Hepatocyte (in vitro differentiated cells): Measurements from ENCODE around the gene AIF1. TPM values are rescaled to one million over a fixed set of nuclear protein-coding genes. Genes with fewer than 3 reads are reported as not detected.

Experiments
- DNase-seq: peaks from one replicate; pipeline ENCODE4 v3.0.0-alpha.2; 2016; ENCODE audit warnings: low spot score
- H2AFZ ChIP-seq: fragments of 200-600 bp; sonication (generic); 2 replicates; pipeline ENCODE4 v1.6.0; 2016; ENCODE audit warnings: antibody characterized with exemption, mild to moderate bottlenecking
- H3K27ac ChIP-seq: fragments of 200-600 bp; sonication (generic); 2 replicates; pipeline ENCODE4 v1.5.1; 2016; ENCODE audit warnings: mild to moderate bottlenecking
- H3K27me3 ChIP-seq: fragments of 200-600 bp; sonication (generic); 2 replicates; pipeline ENCODE4 v1.6.1; 2016
- H3K36me3 ChIP-seq: fragments of 200-600 bp; sonication (generic); replicated peaks from 2 replicates; pipeline ENCODE4 v1.5.1; 2016; ENCODE audit warnings: low read depth; ENCODE audit not compliant: insufficient read depth
- H3K4me1 ChIP-seq: fragments of 200-600 bp; sonication (generic); 2 replicates; pipeline ENCODE4 v1.5.1; 2016; ENCODE audit warnings: mild to moderate bottlenecking, moderate library complexity; ENCODE audit not compliant: insufficient read depth
- H3K4me2 ChIP-seq: fragments of 200-600 bp; sonication (generic); 2 replicates; pipeline ENCODE4 v1.6.0; 2016
- H3K4me3 ChIP-seq: fragments of 200-600 bp; sonication (generic); 2 replicates; pipeline ENCODE4 v1.5.1; 2016; ENCODE audit warnings: mild to moderate bottlenecking
- H3K79me2 ChIP-seq: fragments of 200-600 bp; sonication (generic); 2 replicates; pipeline ENCODE4 v1.6.0; 2017; ENCODE audit warnings: mild to moderate bottlenecking
- H3K9me2 ChIP-seq: fragments of 200-600 bp; sonication (generic); replicated peaks from 2 replicates; pipeline ENCODE4 v1.6.0; 2017; ENCODE audit warnings: mild to moderate bottlenecking; ENCODE audit not compliant: insufficient read depth
- H3K9me3 ChIP-seq: fragments of 200-600 bp; sonication (generic); 2 replicates; pipeline ENCODE4 v1.5.1; 2016; ENCODE audit warnings: low read depth, mild to moderate bottlenecking
- H4K20me1 ChIP-seq: fragments of 200-600 bp; sonication (generic); 2 replicates; pipeline ENCODE4 v1.6.0; 2016; ENCODE audit warnings: mild to moderate bottlenecking; ENCODE audit not compliant: insufficient read depth, poor library complexity, severe bottlenecking
- CTCF ChIP-seq: fragments of 200-600 bp; sonication (generic); IDR thresholded peaks from 2 replicates; pipeline ENCODE4 v1.5.1; 2016; ENCODE audit warnings: antibody characterized with exemption, mild to moderate bottlenecking; ENCODE audit not compliant: poor library complexity
- EZH2 ChIP-seq: fragments of 200-600 bp; sonication (generic); IDR thresholded peaks from 2 replicates; pipeline ENCODE4 v1.6.1; 2016; ENCODE audit warnings: antibody characterized with exemption, mild to moderate bottlenecking, borderline replicate concordance
- EZH2phosphoT487 ChIP-seq: fragments of 200-600 bp; sonication (generic); IDR thresholded peaks from one replicate; pipeline ENCODE4 v1.6.1; 2018; ENCODE audit warnings: antibody characterized with exemption, mild to moderate bottlenecking, low read depth, moderate library complexity; ENCODE audit not compliant: unreplicated experiment, severe bottlenecking
- WGBS: methylation state at CpG from one replicate; pipeline ENCODE4 v1.1.6; 2016; ENCODE audit warnings: low lambda C conversion rate; ENCODE audit errors: missing lambda C conversion rate; 5-methylcytosine and 5-hydroxymethylcytosine counted together
- polyA plus RNA-seq: library from polyadenylated mRNA; unstranded; fragments of >200 nt; fragmentation: Nextera tagmentation; extraction: Ambion mirVana; gene quantifications from 2 replicates; pipeline ENCODE4 v1.2.1, GENCODE V29; 2016
- total RNA-seq: library from RNA; depleted of rRNA; stranded (reverse); fragments of >200 nt; gene quantifications from 2 replicates; pipeline ENCODE4 v1.2.3, GENCODE V29; 2014

Gene AIF1
- total RNA-seq (4.1 and 4.6 TPM in 2 replicates), polyA plus RNA-seq (7.2 and 12.8 TPM in 2 replicates)

GRCh38 chr6:31614684-31615578 lies at the start of gene AIF1:
AIF1 (plus strand) TSS chr6:31615234; CDS start chr6:31615330, 96 bp downstream.
- peaks cover 11% of the 10 kb centered on the region for H3K4me1 ChIP-seq
- WGBS, result 61% methylated on average over 6 of the region's 6 CpGs
- no peak within 1 kb of the TSS for H3K4me3 ChIP-seq
- TF ChIP-seq EZH2 (no peak), CTCF (no peak), EZH2phosphoT487 (no peak)
- no peaks in the 10 kb centered on the region for H4K20me1 ChIP-seq
- H3K36me3 ChIP-seq, result no peaks in the 10 kb centered on the region
- no peaks in the 10 kb centered on the region for H3K27me3 ChIP-seq
- no peaks in the 10 kb centered on the region for H3K9me2 ChIP-seq
- DNase-seq, result peak; percentile 33
- H3K9me3 ChIP-seq, result no peaks in the 10 kb centered on the region
- peak within 1 kb of the TSS; percentile 70 for H3K4me2 ChIP-seq
- peak within 1 kb of the TSS; percentile 76 for H3K27ac ChIP-seq
- H2AFZ ChIP-seq, result no peak within 1 kb of the TSS
- H3K79me2 ChIP-seq, result no peaks in the 10 kb centered on the region

GRCh38 chr6:31567531-31568370 lies 47.3 kb upstream of the AIF1 start:
- no peak overlapping the region for H3K27ac ChIP-seq
- WGBS, result 53% methylated on average over 9 of the region's 9 CpGs
- no peaks in the 10 kb centered on the region for H4K20me1 ChIP-seq
- H3K4me1 ChIP-seq, result no peaks in the 10 kb centered on the region
- H3K79me2 ChIP-seq, result no peaks in the 10 kb centered on the region
- no peaks in the 10 kb centered on the region for H3K9me2 ChIP-seq
- no peak overlapping the region for H3K4me3 ChIP-seq
- no peaks in the 10 kb centered on the region for H3K36me3 ChIP-seq
- no peaks in the 10 kb centered on the region for H3K9me3 ChIP-seq
- TF ChIP-seq EZH2phosphoT487, result no peak
- no peak for TF ChIP-seq EZH2
- TF ChIP-seq CTCF, result no peak
- H2AFZ ChIP-seq, result no peak overlapping the region
- DNase-seq, result no peak
- H3K27me3 ChIP-seq, result peaks cover 6% of the 10 kb centered on the region
- no peak overlapping the region for H3K4me2 ChIP-seq

- Histone ChIP-seq H3K4me3 (no peak overlapping the region), H3K79me2 (no peaks in the 10 kb centered on the region), H3K27me3 (peaks cover 6% of the 10 kb centered on the region), H2AFZ (no peak overlapping the region), H3K27ac (no peak overlapping the region), H4K20me1 (no peaks in the 10 kb centered on the region), H3K9me2 (no peaks in the 10 kb centered on the region), H3K36me3 (no peaks in the 10 kb centered on the region), H3K9me3 (no peaks in the 10 kb centered on the region), H3K4me1 (no peaks in the 10 kb centered on the region), H3K4me2 (no peak overlapping the region)
- no peak for TF ChIP-seq EZH2phosphoT487
- no peak for DNase-seq
- WGBS, result 84% methylated on average over 3 of the region's 3 CpGs
These were observed 46.5 kb upstream of the AIF1 start for GRCh38 chr6:31568537-31568961.
